GM12891 (cell line): ENCODE results near the gene PLCG2.

Experiments
- DNase-seq: peaks from one replicate; pipeline ENCODE4 v3.0.0; 2011; ENCODE audit warnings: low spot score; ENCODE audit not compliant: insufficient read length
- FAIRE-seq: peaks from 2 replicates; lab custom pipeline; 2011; peaks lifted over from hg19 to GRCh38; lab: Jason Lieb, UNC
- PAX5 ChIP-seq: IDR thresholded peaks from 2 replicates; pipeline ENCODE4 v1.6.1; 2011; ENCODE audit warnings: low read length, moderate library complexity, mild to moderate bottlenecking; ENCODE audit not compliant: insufficient read depth, severe bottlenecking
- POLR2A ChIP-seq: IDR thresholded peaks from 2 replicates; pipeline ENCODE4 v1.6.1; 2011; ENCODE audit warnings: low read depth, low read length, control low read depth
- POLR2AphosphoS5 ChIP-seq: IDR thresholded peaks from 2 replicates; pipeline ENCODE4 v1.6.1; 2011; ENCODE audit warnings: low read depth, low read length, control low read depth
- POU2F2 ChIP-seq: IDR thresholded peaks from 2 replicates; pipeline ENCODE4 v1.6.1; 2011; ENCODE audit warnings: low read depth, mild to moderate bottlenecking, control low read depth, low read length, moderate library complexity
- SPI1 ChIP-seq: IDR thresholded peaks from 2 replicates; pipeline ENCODE4 v1.6.1; 2011; ENCODE audit warnings: low read depth, low read length, control low read depth
- TAF1 ChIP-seq: IDR thresholded peaks from 2 replicates; pipeline ENCODE4 v1.6.1; 2011; ENCODE audit warnings: low read depth, low read length, control low read depth

Gene PLCG2

DNA sequence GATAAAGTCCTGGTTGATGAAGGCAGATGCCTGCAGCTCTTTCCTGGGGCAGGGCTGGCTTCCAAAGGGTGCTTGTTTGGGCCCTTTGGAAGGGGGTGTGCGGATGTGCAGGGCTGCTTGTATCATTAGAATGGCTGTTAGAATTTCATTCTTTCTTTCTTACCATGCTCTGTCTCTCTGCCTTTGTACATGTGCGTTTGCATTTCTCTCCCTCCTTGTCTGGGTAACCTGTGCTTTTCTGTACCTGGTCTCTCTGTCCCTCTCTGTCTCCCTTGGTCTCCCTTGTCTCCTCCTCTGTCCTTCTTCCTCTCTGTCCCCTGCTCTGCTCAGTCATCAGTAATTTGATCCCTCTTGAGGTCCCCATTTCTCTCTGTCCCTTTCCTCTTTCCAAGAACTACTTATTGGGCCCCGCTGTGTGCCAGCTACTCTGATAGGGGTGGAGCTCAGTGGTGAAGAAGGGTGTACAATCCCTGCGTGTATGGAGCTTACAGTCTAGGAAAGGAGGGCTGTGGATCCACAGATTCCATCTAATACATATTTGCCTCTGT, 69.3 kb downstream of the PLCG2 start:
- DNase-seq (no peak), FAIRE-seq (no peak)
- TF ChIP-seq POLR2A (no peak), POU2F2 (no peak), SPI1 (no peak), PAX5 (no peak), TAF1 (no peak), POLR2AphosphoS5 (no peak)

DNA sequence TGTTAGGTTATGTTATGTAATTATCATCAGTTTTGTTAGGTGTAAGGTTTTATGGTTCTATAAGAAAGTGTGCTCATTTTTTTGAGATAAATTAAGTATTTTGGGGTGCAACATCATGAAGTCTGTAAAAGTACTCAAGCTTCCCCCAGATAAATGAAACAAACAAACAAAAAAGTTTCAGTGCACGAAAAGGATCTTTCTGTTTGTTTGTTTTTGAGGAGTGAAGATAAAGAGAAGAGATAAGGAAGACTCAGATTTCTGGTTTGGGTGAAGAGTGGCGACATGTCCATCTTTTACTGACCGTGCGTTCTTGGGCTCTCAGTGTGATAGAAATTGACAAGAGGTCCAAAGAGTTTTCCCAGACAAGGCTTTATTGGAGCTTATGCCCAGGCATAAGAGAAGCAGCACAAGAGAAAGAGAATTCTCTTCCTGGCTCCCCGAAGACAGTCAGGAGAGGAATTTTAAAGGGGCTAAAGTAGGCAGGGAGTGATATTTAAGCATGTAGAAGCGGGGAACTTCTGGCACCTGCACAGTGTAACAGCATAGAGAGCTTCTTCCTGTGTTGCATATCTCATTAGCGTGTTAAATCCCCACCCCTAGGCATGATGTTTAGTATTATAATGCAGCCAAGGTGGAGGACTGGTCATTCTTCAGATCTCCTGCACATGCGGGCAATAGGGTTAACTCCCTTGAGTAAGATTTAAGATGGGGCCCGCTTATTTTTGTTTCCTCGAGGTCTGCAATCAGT, 71.3 kb downstream of the PLCG2 start:
- DNase-seq: no peak
- TF ChIP-seq SPI1 (no peak), TAF1 (no peak), POU2F2 (no peak), POLR2A (no peak), PAX5 (no peak), POLR2AphosphoS5 (no peak)
- FAIRE-seq: no peak

DNA sequence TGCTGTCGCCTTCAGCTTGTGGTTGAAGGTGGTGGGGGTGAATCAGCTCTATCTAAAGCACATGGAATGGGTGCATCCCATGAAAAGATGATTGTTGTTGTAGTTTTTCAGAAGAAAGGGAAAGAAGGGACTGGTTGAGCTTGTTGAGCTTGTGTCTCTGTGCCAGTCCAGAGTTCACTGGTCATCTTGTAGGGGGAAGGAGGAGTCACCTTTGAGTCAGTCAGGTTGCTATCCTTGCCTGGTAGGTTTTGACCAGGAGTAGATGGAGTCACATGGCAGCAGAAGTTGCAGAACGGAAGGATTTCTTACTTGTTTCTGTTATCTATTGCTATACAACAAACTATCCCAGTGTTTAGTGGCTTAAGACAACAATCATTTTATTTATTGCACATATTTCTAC, 73.3 kb downstream of the PLCG2 start:
- TF ChIP-seq TAF1: no peak
- no peak for TF ChIP-seq PAX5
- TF ChIP-seq POLR2A: no peak
- TF ChIP-seq POLR2AphosphoS5: no peak
- no peak for TF ChIP-seq POU2F2
- no peak for TF ChIP-seq SPI1
- DNase-seq (no peak), FAIRE-seq (no peak)

DNA sequence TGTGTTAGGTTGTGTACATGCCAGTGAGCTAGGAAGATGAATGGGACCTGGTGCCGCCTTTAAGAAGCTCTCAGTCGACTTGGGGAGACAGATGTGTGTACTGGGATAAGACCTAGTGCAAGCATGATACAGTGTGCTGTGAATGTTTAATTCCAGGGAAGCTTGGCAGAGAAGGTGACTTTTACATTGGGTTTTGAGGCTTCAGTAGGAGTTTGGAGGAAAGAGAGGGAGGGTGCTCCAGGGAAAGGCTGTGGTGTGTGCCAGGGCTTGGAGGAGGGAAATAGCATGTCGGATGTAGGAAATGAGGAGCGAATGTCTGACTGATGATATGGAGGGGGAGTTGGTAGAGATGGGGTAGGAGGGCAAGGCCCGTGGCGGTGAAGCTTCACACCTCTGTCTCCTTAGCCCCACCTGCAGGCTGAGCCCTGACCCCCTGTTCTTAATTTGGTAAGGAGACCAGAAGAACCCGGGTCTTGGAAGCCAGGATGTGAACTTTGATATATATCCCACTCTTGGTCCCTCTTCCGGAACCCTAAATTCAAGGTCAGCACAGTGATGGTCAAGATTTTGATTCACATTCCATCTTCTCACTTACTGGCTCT, 76.6 kb downstream of the PLCG2 start:
- FAIRE-seq (no peak), DNase-seq (no peak)
- TF ChIP-seq POLR2AphosphoS5: no peak; the same call in 1 of the 2 replicates
- no peak for TF ChIP-seq SPI1
- no peak for TF ChIP-seq POU2F2
- no peak for TF ChIP-seq TAF1
- no peak for TF ChIP-seq PAX5
- no peak for TF ChIP-seq POLR2A

DNA sequence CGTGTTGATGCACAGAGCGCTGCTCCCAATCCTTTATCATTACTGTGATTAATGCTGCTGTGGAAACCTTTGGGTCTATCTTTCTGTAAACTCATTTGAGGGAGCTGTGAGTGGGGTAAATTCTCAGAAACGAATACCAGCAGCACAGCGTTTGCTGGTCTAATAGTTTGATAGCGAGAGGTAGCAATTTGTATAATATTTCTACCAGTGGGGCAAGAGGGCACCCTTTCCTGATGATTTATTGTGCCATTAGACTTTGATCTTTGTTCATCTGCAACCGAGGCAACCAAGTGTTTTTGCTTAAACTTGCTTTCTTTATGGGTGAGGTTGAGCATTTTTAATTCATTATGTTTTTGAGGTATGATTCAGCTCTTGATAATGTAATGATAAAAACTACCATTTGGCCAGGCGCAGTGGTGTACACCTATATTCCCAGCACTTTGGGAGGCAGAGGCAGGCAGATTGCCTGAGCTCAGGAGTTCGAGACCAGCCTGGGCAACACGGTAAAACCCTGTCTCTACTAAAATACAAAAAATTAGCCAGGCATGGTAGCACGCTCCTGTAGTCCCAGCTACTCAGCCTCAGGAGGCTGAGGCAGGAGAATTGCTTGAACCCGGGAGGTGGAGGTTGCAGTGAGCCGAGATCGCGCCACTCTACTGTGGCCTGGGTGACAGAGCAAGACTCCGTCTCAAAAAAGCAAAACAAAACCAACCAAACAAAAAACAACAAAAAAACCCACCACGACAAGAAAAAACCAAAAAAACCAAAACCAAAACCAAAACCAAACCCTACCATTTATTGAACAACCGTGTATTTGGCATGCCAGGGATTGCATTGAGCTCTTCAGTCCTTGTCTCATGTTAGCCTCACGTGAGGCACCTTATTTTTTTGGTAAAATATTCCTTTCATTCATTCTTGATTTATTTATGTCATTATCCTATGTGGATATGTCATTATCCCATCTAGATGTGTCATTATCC, 81.5 kb downstream of the PLCG2 start:
- DNase-seq (no peak), FAIRE-seq (no peak)
- no peak for TF ChIP-seq SPI1
- no peak for TF ChIP-seq POLR2AphosphoS5
- no peak for TF ChIP-seq POLR2A
- TF ChIP-seq TAF1: no peak
- no peak for TF ChIP-seq POU2F2
- TF ChIP-seq PAX5: no peak

DNA sequence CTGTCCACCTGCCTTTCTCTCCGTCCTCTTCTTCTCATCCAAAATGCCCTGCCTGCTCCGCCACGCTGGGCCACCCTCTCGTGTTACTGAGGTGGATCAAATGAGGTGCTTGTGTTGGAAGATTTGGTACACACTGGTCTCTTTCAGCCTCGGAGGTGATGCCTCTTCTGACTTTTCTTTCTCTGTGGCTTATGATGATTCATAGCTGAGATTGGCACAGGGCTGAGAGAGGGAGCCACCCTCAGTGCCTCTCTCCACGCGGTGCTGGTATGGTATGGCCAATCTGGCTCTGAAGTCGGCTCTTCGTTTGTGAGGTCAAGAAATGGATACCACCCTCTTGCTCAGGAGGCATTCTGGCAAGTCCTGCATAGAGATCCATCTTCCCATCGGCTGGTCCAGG, 82.4 kb downstream of the PLCG2 start:
- TF ChIP-seq POLR2AphosphoS5 (no peak), TAF1 (no peak), POLR2A (no peak), PAX5 (no peak), SPI1 (no peak), POU2F2 (no peak)
- DNase-seq (no peak), FAIRE-seq (no peak)

DNA sequence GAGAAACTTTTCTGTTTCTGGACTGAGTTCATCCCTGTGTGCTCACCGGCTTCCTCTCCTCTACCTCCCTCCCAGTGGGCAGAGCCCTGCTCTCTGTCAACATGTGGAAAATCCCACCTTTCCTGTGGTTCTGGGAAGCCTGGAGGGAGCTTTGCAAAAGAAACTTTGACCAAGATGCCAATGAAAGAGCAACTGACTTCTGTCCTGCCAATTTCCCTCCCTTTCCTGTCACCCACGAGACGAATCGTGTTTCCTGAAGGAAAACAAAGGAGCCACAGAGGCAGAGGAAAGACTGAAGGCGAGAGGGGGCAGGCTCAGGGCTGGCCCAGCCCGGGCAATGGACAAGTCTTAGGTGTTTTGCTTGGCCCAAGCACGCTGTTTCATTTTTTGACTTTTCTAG, 82.8 kb downstream of the PLCG2 start:
- no peak for FAIRE-seq
- TF ChIP-seq PAX5: no peak
- no peak for TF ChIP-seq TAF1
- no peak for TF ChIP-seq POU2F2
- no peak for TF ChIP-seq POLR2AphosphoS5
- DNase-seq: no peak

DNA sequence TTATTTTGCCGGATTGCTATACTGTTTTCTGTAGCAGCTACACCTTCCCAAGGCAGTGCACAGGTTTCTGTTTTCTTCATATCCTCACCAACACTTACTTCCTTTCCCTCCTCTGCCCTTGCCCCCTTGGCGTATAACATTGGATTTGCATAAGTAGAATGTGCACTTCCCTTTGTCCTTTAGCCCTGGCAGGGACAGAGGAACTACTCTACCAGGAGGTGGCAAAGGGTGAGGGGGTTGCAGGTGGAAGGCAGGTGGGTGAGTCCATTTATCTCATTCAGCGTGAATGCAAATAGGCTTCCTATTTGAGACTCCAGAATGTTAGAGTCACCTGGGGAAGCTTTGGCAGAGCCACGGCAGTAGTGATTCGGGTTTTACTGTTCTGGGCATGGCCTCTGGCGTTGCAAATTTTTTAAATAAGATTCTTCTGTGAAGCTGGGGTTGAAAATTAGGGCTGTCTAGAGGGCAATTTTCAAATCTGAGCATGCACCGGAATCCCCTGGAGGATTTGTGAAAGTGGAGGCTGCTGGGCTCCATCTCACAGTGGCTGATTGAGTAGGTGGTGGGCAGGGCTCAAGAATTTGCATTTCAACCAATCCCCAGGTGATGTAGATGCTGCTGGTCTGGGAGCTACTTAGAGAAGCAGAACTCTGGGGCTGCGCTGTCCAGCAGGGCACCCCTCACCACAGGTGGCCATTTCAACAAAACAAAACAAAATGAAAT, 84.7 kb downstream of the PLCG2 start:
- DNase-seq: peak; percentile 57
- FAIRE-seq: peak; percentile 91
- no peak; the same call in 1 of the 2 replicates for TF ChIP-seq POLR2A
- TF ChIP-seq POU2F2: peak; percentile 85
- TF ChIP-seq POLR2AphosphoS5: no peak
- TF ChIP-seq SPI1: peak; percentile 38
- TF ChIP-seq PAX5: no peak
- TF ChIP-seq TAF1: no peak
